WTC11 (cell line): ENCODE data around the gene ACIN1.

Experiments used
- CREB1 ChIP-seq: sonication (generic); formaldehyde crosslinking; IDR thresholded peaks from 2 replicates; pipeline ENCODE4 v1.8.0; 2023; ENCODE audit warnings: mild to moderate bottlenecking, missing genetic modification reagents
- SOX15 ChIP-seq: fragments of 250-450 bp; sonication (Bioruptor Pico); IDR thresholded peaks from 2 replicates; pipeline ENCODE4 v1.9.0; 2021; ENCODE audit warnings: mild to moderate bottlenecking
- TF ChIP-seq, protein P1 (sequence below): fragments of 200-600 bp; IDR thresholded peaks from 2 replicates; pipeline ENCODE4 v1.8.0; 2022; ENCODE audit warnings: antibody characterized with exemption
- TF ChIP-seq, protein P2 (sequence below): sonication (generic); formaldehyde crosslinking; IDR thresholded peaks from 2 replicates; pipeline ENCODE4 v1.8.1; 2022; ENCODE audit warnings: low read depth, missing genetic modification reagents, borderline replicate concordance
- TF ChIP-seq, protein P3 (sequence below): sonication (generic); formaldehyde crosslinking; IDR thresholded peaks from 2 replicates; pipeline ENCODE4 v1.8.0; 2022; ENCODE audit warnings: mild to moderate bottlenecking, missing genetic modification reagents

DNA sequence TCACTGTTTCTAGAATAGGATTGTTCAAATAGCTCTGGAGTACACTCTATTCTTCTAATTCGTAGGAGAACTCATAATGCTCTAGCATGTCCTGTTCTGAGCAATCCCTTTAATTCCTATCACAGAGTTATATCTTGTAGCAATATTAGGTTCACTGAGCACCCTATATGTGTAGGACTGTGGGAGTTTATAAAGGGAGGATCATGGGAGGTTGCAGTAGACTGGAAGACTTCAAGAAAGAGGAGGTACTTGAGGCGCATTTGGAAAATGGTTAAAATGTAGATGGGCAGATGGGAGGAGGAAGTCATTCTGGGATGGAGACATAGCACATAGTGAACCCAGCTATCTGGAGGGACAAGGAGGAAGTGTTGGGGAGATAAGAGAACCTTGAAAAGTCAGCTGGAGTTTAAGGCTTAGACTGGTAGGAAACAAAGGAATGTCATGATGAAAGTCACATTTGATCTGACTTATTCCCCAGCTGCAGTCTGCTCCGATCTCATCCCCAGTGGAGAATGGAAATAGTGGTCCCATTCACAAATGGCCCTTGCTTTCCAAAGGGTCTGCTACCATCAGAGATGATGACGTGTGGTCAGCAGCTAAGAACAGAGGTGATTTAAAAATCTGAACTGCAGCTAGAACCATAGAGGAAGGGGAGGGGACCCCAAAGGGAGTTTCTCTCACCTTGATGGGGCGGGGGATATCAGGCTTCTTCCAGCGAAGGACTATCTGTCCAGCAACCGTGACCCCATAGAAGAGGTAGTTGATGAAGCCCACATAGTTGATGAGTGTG is 34.2 kb upstream of the ACIN1 start:
- TF ChIP-seq, protein P1, sequence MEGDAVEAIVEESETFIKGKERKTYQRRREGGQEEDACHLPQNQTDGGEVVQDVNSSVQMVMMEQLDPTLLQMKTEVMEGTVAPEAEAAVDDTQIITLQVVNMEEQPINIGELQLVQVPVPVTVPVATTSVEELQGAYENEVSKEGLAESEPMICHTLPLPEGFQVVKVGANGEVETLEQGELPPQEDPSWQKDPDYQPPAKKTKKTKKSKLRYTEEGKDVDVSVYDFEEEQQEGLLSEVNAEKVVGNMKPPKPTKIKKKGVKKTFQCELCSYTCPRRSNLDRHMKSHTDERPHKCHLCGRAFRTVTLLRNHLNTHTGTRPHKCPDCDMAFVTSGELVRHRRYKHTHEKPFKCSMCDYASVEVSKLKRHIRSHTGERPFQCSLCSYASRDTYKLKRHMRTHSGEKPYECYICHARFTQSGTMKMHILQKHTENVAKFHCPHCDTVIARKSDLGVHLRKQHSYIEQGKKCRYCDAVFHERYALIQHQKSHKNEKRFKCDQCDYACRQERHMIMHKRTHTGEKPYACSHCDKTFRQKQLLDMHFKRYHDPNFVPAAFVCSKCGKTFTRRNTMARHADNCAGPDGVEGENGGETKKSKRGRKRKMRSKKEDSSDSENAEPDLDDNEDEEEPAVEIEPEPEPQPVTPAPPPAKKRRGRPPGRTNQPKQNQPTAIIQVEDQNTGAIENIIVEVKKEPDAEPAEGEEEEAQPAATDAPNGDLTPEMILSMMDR = no peak
- TF ChIP-seq CREB1 (CRISPR knock-in tag) (no peak), SOX15 (no peak)
- TF ChIP-seq, protein P2, sequence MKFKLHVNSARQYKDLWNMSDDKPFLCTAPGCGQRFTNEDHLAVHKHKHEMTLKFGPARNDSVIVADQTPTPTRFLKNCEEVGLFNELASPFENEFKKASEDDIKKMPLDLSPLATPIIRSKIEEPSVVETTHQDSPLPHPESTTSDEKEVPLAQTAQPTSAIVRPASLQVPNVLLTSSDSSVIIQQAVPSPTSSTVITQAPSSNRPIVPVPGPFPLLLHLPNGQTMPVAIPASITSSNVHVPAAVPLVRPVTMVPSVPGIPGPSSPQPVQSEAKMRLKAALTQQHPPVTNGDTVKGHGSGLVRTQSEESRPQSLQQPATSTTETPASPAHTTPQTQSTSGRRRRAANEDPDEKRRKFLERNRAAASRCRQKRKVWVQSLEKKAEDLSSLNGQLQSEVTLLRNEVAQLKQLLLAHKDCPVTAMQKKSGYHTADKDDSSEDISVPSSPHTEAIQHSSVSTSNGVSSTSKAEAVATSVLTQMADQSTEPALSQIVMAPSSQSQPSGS (CRISPR knock-in tag) = no peak
- TF ChIP-seq, protein P3, sequence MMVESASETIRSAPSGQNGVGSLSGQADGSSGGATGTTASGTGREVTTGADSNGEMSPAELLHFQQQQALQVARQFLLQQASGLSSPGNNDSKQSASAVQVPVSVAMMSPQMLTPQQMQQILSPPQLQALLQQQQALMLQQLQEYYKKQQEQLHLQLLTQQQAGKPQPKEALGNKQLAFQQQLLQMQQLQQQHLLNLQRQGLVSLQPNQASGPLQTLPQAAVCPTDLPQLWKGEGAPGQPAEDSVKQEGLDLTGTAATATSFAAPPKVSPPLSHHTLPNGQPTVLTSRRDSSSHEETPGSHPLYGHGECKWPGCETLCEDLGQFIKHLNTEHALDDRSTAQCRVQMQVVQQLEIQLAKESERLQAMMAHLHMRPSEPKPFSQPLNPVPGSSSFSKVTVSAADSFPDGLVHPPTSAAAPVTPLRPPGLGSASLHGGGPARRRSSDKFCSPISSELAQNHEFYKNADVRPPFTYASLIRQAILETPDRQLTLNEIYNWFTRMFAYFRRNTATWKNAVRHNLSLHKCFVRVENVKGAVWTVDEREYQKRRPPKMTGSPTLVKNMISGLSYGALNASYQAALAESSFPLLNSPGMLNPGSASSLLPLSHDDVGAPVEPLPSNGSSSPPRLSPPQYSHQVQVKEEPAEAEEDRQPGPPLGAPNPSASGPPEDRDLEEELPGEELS = no peak
